ENCODE results near the gene PHF23.

GRCh38 chr17:7238420-7239090 lies 702 bp downstream of the PHF23 start:
- TF ChIP-seq CTCF (conservative IDR thresholded peaks at IDR 0.05; ENCODE audit: low read depth, low read length) (no peak), ELK1 (IDR thresholded peaks at IDR 0.05; ENCODE audit: borderline replicate concordance, low read depth, low read length) (no peak)

All from IMR-90 (cell line).